SK-N-SH treated with all-trans-retinoic acid at 6 μM for 48 hours (cell line): ENCODE measurements around the gene IL20.

Experiments
- ATAC-seq: fragments of 200-7000 bp; cut with Tn5 transposase; 3 replicates; pipeline ENCODE4 v1.9.1; 2020; ENCODE audit warnings: mild to moderate bottlenecking, moderate library complexity
- ARNTL ChIP-seq: fragments of 450-650 bp; formaldehyde crosslinking; IDR thresholded peaks from 2 replicates; pipeline ENCODE4 v1.5.0; 2020; ENCODE audit warnings: low read depth, mild to moderate bottlenecking, moderate library complexity, borderline replicate concordance
- BACH2 ChIP-seq: fragments of 250-450 bp; sonication (Bioruptor Pico); IDR thresholded peaks from 2 replicates; pipeline ENCODE4 v1.9.0; 2021; ENCODE audit warnings: mild to moderate bottlenecking, borderline replicate concordance
- CREB5 ChIP-seq: fragments of 250-450 bp; sonication (Bioruptor Pico); IDR thresholded peaks from 2 replicates; pipeline ENCODE4 v1.5.1; 2020; ENCODE audit warnings: low read depth, mild to moderate bottlenecking, moderate library complexity
- CSDC2 ChIP-seq: fragments of 250-450 bp; sonication (Bioruptor Pico); IDR thresholded peaks from 2 replicates; pipeline ENCODE4 v1.5.0; 2020; ENCODE audit warnings: mild to moderate bottlenecking, moderate library complexity
- CSRNP3 ChIP-seq: fragments of 250-450 bp; sonication (Bioruptor Pico); IDR thresholded peaks from 2 replicates; pipeline ENCODE4 v1.5.1; 2021; ENCODE audit warnings: mild to moderate bottlenecking, moderate library complexity
- GLIS3 ChIP-seq: fragments of 250-450 bp; sonication (Bioruptor Pico); IDR thresholded peaks from 2 replicates; pipeline ENCODE4 v1.5.0; 2020; ENCODE audit warnings: mild to moderate bottlenecking, moderate library complexity
- ISL1 ChIP-seq: fragments of 250-450 bp; sonication (Bioruptor Pico); IDR thresholded peaks from 2 replicates; pipeline ENCODE4 v2.1.2; 2022; ENCODE audit warnings: mild to moderate bottlenecking, moderate library complexity
- OSR1 ChIP-seq: fragments of 250-450 bp; sonication (Bioruptor Pico); IDR thresholded peaks from 2 replicates; pipeline ENCODE4 v1.8.0; 2022; ENCODE audit warnings: moderate library complexity, mild to moderate bottlenecking, inconsistent platforms
- PATZ1 ChIP-seq: fragments of 250-450 bp; sonication (Bioruptor Pico); IDR thresholded peaks from 2 replicates; pipeline ENCODE4 v1.8.0; 2020; ENCODE audit warnings: mild to moderate bottlenecking, moderate library complexity, borderline replicate concordance
- POU6F1 ChIP-seq: fragments of 250-450 bp; sonication (Bioruptor Pico); IDR thresholded peaks from 2 replicates; pipeline ENCODE4 v1.8.0; 2021; ENCODE audit warnings: low read depth, mild to moderate bottlenecking, moderate library complexity, borderline replicate concordance
- PPARA ChIP-seq: fragments of 250-450 bp; sonication (Bioruptor Pico); IDR thresholded peaks from 2 replicates; pipeline ENCODE4 v1.5.0; 2020; ENCODE audit warnings: mild to moderate bottlenecking, borderline replicate concordance
- RARB ChIP-seq: fragments of 250-450 bp; sonication (Bioruptor Pico); IDR thresholded peaks from 2 replicates; pipeline ENCODE4 v1.8.0; 2021; ENCODE audit warnings: mild to moderate bottlenecking, moderate library complexity
- SNAI2 ChIP-seq: fragments of 250-450 bp; sonication (Bioruptor Pico); IDR thresholded peaks from 2 replicates; pipeline ENCODE4 v1.5.0; 2020; ENCODE audit warnings: mild to moderate bottlenecking, moderate library complexity
- TCF4 ChIP-seq: fragments of 250-450 bp; sonication (Bioruptor Pico); IDR thresholded peaks from 2 replicates; pipeline ENCODE4 v1.8.0; 2021; ENCODE audit warnings: mild to moderate bottlenecking, moderate library complexity, borderline replicate concordance
- TOX ChIP-seq: fragments of 250-450 bp; sonication (Bioruptor Pico); IDR thresholded peaks from 2 replicates; pipeline ENCODE4 v1.8.0; 2021; ENCODE audit warnings: mild to moderate bottlenecking, moderate library complexity, borderline replicate concordance
- TSHZ2 ChIP-seq: fragments of 250-450 bp; sonication (Bioruptor Pico); IDR thresholded peaks from 2 replicates; pipeline ENCODE4 v1.5.0; 2020; ENCODE audit warnings: mild to moderate bottlenecking, moderate library complexity
- ZFP3 ChIP-seq: fragments of 250-450 bp; sonication (Bioruptor Pico); IDR thresholded peaks from 2 replicates; pipeline ENCODE4 v1.5.0; 2020; ENCODE audit warnings: mild to moderate bottlenecking, moderate library complexity
- ZNF565 ChIP-seq: fragments of 450-650 bp; formaldehyde crosslinking; conservative IDR thresholded peaks from 2 replicates; pipeline ENCODE4 v1.5.0; 2020; ENCODE audit warnings: low read depth, mild to moderate bottlenecking, moderate library complexity
- ZNF70 ChIP-seq: fragments of 450-650 bp; formaldehyde crosslinking; IDR thresholded peaks from 2 replicates; pipeline ENCODE4 v1.5.0; 2020; ENCODE audit warnings: mild to moderate bottlenecking, moderate library complexity
- ZNF8 ChIP-seq: fragments of 450-650 bp; formaldehyde crosslinking; IDR thresholded peaks from 2 replicates; pipeline ENCODE4 v1.5.0; 2020; ENCODE audit warnings: mild to moderate bottlenecking, moderate library complexity

IL20 gene

GRCh38 chr1:206909883-206910318 is 44.5 kb downstream of the IL20 start (continued):
- TF ChIP-seq POU6F1 (CRISPR knock-in tag) (no peak), ARNTL (CRISPR knock-in tag) (no peak), TCF4 (CRISPR knock-in tag) (no peak)

- no peak for TF ChIP-seq PPARA
- no peak for TF ChIP-seq CSRNP3 (CRISPR knock-in tag)
- no peak for TF ChIP-seq GLIS3 (CRISPR knock-in tag)
- no peak for TF ChIP-seq BACH2
- no peak for TF ChIP-seq TSHZ2 (CRISPR knock-in tag)
- no peak for TF ChIP-seq CSDC2 (CRISPR knock-in tag)
- TF ChIP-seq CREB5, result no peak
- TF ChIP-seq POU6F1 (CRISPR knock-in tag), result no peak
- TF ChIP-seq PATZ1, result no peak
- TF ChIP-seq TOX, result no peak
- no peak for TF ChIP-seq ZNF565 (CRISPR knock-in tag)
- no peak for TF ChIP-seq ZFP3
- no peak for TF ChIP-seq OSR1 (CRISPR knock-in tag)
These were observed 45.7 kb downstream of the IL20 start for GRCh38 chr1:206911064-206911663.

GRCh38 chr1:206912445-206913095 is 47.1 kb downstream of the IL20 start:
- TF ChIP-seq ZFP3 (no peak), SNAI2 (no peak), CSDC2 (CRISPR knock-in tag) (no peak), CSRNP3 (CRISPR knock-in tag) (no peak), PPARA (no peak), ZNF70 (no peak), ZNF565 (CRISPR knock-in tag) (no peak), ISL1 (CRISPR knock-in tag) (no peak), PATZ1 (no peak), POU6F1 (CRISPR knock-in tag) (no peak), TCF4 (CRISPR knock-in tag) (no peak), RARB (no peak), ZNF8 (CRISPR knock-in tag) (no peak)
- peak; percentile 81 for ATAC-seq

More at GRCh38 chr1:206911064-206911663, 45.7 kb downstream of the IL20 start:
- peak; percentile 70 for ATAC-seq
